HG03354 (cell line): ENCODE measurements around the gene NOCT.
A peak's percentile ranks its signal among the peaks of the same experiment; 100 is the strongest.
"Not testable (repeated sequence)": the region's sequence is repeated elsewhere in the genome, so short reads cannot be mapped to it uniquely, and the experiment has no call there.

Experiments used
- ATAC-seq: cut with Tn5 transposase; IDR thresholded peaks from one replicate; pipeline ENCODE4 v1.9.1; 2021; ENCODE audit warnings: mild to moderate bottlenecking; ENCODE audit not compliant: unreplicated experiment, poor library complexity, severe bottlenecking

The NOCT gene

DNA sequence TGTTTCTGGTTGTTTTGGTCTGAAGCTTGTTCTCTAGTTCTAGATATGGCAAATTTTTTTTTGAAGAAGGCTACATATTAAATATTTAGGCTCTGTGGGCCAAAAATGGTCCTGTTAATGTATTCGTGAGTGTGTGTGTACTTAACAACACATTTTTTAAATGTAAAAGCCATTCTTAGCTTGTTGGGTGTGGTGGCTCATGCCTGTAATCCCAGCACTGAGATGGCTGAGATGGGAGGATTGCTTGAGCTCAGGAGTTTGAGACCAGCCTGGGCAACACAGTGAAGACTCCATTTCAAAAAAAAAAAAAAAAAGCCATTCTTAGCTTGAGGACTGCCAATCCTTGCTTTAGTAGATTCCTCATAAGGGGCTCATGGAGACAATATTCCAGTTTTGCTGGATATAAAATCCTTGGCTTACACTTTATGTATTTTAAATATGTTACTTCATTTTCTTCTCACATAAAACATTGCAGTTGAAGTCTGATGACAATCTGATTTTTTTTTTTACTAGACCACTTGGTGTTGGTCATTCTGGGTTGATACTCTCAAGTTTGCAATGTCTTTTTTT, 23.4 kb downstream of the NOCT start:
- no peak for ATAC-seq

DNA sequence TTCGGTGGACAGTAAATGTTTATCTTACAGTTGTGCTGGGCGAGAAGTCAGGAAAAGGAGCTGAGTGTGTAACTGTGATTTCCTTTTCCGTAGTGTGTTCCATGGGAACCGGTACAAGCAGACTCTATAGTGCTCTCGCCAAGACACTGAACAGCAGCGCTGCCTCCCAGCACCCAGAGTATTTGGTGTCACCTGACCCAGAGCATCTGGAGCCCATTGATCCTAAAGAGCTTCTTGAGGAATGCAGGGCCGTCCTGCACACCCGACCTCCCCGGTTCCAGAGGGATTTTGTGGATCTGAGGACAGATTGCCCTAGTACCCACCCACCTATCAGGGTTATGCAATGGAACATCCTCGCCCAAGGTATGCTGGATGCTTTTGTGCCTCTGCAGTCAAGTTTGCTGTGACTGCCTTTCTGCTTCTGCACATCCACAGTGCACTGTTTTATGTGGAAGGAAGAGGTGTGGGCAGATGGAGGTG, 27.4 kb downstream of the NOCT start:
- no peak for ATAC-seq

DNA sequence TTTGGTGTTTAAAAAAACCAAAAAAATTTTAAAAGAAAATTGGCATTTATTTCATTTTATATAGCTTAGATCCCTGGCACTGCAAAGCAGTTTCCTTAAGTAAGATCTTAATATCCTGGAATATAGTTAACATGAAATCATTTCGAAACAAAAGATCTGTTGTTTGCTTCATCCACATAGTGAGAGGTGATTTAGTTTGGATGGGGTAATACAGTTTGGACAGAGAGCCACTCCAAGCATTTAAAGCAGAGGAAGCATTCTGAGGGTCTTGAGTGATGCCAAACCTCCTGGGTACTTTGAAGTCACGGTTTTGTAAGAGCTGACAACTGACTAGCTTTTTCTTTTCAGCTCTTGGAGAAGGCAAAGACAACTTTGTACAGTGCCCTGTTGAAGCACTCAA, 28.7 kb downstream of the NOCT start:
- no peak for ATAC-seq

DNA sequence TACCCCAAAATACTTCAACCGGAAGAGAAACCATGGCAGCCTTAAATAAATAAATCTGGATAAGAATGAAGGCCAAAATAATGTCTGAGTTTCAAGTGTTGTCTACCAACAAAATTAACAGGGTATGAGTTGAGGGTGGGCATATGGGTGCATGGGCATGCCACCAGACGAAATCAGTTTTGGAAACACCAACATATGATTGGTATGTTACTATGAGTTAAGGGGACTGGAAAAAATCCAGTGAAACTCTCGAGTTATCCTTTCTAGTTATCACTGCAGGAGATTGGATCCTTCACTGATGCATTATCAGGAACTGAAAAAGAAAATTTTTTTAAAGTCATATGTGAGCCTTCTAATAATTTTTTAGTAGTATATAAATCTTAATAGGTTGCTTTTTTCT, 32.4 kb downstream of the NOCT start:
- no peak for ATAC-seq

DNA sequence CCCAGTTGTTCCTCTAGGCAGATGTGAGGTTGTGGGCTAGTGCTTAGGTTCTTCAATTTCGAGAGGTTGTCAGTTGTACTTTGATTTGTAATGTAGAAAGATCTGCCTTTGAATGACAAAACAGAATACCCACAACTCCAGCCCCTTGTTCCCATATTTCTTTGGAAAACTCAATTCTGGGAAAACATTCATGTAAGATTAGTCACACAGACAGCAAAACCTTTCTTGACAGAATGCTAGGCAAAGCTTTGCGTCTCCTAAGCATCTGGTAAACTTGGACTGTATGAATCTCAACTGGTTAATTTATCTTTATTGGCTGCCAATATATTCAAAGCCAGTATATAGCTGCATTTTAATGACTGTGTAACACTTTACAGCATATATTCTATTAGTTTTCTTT, 34.9 kb downstream of the NOCT start:
- no peak for ATAC-seq

DNA sequence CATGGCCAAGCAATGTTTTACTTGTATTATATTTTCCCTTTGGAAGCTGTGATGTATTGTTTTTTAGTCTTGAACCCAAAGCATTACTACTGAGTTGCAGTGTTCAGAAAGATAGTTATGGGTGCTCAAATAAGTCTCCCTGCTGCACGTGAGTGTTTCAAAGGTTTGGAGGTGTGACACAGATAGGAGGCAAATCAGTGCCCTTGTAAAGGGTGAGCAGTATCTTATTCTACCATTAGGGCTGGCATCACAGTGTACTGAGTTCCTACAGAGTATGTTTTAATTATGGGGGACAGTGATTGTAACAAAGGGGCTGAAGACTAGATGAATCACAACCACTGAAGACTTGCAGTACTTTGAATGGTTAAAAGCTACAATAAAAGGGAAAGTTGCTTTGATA, 38.3 kb downstream of the NOCT start:
- ATAC-seq: no peak

DNA sequence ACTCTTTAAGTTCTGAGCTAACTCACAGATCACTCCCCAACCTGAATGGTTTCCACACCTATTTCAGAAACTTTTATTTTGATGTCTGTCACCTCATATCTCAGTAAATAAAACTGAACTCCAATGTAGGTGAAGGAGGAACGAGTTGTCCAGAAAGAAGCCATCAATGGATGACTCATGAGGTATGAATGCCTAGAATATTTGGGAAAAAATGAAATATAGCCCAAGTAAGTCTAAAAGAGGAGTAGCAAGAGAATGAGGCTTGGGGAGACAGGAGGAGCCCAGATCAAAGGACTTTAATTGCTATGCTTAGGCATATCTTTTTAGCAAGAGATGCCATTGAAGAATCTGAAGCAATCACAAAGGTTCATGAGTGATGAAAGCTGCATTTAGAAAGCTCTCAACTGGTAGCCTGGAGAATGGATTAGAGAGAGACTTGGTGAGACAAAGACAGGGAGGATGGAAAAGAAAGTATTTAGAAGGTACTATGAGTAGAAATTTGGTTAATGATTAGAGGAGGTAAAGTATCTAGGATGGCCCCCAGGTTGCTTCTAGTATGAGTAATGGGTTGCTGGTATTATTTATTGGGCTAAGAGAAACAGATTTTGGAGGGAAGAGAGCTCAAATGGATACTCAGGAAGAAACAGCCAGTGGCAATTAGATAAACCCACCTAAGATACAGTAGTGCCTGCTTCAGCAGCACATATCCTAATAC, 39.4 kb downstream of the NOCT start:
- ATAC-seq: no peak

DNA sequence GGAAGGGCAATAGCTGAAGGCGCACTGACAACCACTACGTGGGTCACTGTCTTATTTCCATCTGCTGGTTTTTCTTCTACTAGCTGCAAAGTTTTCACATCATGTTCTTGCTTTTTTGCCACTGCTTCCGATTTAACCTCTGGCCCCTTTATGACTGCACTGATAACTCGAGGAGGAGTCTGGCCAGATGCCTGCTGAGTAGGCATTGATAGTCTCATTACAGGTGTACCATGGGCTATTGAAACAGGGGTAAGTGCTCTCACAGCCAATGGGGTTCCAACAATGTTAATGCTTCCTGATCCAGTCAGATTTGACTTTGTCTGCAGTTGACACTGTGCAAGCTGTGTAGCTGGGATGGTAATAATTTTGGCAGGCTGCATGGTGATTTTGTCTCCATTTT, 43.4 kb downstream of the NOCT start:
- not testable (repeated sequence) for ATAC-seq

DNA sequence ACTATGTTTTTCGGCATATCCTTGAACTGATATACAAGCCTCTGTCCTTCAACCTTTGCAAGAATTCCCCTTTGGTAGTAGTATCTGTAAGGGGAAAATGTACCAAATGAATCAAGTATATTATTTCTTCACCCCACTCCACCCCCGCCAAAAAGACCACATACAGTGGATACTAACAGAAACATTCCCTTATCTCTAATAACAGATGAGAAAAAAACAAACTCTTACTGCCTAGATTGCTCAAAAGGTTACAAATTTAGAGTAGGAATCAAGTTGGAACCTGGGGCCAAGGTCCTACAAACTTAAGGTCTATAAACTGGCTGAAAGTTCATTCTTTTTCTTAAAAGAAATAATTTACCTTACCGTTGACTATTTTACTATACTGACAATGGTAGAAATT, 45.0 kb downstream of the NOCT start:
- ATAC-seq: no peak

DNA sequence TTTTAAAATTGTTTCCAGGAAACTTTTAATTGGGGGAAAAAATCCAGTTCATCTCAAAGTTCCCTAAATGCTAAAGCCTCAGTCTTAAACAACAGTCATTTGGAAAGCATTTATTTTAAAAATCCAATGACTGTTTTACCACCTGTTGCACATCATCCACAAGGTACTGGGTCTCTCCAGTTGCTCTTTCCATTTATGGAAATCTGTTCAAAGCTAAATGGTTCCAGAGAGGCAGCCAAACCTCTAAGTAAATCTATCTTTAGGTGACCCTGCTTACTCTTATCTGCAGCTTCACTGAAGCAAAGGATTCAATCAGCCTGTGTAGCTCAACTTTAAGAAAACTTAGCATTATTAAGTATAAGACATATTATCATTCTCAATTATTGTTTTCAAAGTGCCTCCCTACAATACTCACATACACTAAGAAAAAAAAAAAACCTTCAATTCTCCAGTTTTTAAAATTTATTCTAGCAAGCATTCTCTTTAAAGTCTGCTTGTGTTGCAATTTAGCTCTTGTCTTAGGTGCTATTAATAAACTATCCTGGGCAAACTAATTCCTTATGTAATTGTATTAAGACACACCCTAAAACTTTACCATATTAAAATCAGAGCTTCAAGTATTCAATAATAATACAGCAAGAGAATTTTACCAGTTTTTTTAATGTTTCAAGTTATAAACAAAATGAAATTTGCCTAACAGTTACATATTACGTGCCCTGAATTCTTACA, 60.6 kb downstream of the NOCT start:
- ATAC-seq: no peak

DNA sequence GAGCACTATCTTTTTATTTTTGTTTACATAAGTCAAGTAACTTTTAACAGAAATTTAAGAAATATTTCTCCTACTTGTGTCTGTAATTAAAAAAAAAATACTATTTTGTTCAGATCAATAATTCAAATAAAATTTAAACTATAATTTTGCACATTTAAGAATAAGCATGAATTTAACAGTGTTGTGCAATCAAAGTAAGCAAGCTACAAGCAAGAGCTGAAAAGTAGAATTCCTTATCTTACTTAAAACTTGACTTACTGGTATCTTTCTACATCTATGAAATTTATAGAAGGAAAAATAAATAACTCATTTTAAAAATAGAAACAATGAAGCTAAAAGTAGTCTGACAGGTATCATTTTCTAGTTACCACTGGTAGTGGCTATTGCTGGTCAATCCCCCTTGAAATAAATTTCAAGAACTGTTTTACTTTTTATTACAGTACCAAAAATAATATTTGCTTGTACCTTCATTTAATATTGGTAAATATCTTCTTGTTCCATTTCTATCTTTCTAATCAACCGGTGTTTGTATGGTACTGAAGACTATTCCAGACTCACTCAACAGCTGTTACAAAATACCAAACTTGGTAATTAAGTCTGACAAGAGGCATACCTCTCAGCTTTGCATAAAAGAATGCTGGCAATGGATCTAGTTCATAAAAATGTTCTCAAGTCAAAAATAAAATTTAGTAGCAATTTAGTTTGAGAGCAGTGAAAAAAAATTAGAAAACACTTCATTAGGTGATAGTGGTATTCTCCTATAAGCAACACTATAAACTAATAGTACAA, 62.2 kb downstream of the NOCT start:
- ATAC-seq: no peak

DNA sequence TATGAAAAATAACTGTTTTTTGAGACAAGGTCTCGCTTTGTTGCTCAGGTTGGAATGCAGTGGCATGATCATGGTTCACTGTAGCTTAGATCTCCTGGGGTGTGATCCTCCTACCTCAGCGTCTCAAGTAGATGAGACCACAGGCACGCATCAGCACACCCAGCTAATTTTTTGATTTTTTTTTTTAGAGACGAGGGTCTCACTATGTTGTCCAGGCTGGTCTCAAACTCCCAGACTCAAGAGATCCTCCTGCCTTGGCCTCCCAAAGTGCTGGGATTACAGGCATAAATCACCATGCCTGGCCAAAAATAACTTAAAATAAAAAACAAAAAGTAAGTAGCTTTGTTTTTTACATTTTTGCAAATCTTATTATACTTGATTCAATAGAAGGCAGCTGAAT, 63.3 kb downstream of the NOCT start:
- no peak for ATAC-seq

DNA sequence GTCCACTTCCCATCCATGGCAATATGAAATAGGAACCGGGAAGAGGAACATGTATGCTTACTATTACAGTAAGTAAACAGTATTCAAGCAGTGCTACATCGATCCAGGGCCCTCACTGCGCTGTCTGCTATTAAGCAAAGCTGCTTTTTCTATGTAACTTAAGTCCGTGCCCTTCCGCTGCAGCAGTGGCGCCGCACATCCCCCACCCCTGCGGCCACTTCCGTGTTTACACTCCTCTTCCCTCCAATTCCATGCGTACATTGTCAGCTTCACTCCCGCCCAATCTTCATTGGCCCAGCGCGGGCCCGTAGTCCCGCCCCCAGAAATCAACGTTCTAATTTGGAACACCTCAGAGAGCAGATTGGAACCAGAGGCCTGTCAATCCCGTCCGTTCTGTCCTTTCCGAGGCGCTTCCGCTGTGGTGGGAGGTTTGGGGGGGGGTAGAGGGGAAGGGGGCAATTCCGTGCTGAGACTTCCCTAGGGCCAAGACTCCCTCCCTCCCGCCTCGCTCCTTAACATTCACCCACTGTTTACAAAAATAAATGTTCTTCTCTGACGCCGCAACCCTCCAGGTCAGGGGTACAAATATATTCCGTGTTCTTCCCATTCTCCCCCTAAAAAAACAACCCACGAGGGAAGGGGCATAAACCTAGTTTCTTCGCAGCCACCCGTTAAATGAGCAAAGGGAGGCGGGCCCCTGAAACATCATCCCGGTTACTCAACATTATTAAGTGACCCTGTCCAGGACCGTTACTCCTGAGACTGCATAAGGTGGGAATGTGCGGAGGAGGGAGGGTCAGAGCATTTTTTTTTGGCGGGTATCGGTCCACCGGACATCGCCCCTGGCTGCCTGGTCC, 67.4 kb downstream of the NOCT start:
- peak; percentile 85 for ATAC-seq

DNA sequence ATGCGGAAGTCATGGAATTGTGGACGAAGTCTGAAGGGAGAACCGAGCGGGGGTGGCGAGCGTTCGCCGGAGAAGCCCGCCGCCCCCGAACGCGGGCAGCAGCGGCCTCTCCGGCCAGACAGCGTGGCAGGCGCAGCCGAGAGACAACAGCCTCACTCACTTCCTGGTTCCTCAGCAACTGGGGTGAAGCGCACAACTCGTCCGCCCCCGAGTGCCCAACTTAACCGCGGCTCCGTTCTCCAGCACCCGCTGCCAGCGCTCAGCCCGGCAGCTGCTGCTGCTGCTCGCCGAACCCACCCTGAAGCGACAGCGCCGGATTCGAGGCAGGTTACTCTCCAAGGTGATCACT, 68.0 kb downstream of the NOCT start:
- peak; percentile 40 for ATAC-seq

DNA sequence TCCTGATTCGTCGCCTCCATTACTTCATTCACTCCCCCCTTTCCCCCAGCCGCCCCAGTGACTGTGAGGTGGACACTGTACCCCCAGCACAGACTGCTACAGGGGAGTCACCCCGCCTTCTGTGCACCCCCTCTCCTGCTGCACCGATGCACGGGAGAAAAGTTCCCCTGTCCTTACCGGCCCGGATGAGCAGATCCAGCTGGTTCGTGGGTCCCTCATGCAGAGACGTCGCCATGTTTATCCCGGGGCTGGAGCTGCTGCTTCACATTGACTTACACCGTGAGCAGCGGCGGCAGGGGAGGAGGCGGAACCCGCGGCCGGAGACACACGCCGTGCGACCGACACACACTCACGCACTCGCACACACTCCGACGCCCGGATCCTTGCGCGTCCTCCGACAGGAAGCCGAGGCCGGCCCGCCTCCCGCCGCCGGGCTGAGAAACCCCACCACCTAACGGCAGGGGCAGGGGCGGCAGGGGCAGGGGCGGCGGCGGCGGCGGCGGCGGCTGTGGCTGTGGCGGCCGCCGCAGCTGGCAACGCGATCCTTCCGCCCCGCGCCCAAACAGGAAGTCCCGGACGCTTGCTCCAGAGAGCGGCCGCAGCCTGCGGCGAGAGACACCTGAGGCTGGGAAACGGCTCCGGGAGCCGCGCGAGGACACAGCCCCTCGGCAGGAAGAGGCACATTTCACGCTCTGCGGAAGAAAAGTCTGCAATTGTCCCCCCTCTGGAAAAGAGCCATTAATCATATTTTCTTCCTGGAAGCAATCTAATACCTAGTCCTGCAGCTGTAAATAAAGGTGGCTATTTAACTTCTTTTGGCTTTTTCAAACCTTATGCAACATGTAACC, 68.6 kb downstream of the NOCT start:
- ATAC-seq: peak; percentile 61

DNA sequence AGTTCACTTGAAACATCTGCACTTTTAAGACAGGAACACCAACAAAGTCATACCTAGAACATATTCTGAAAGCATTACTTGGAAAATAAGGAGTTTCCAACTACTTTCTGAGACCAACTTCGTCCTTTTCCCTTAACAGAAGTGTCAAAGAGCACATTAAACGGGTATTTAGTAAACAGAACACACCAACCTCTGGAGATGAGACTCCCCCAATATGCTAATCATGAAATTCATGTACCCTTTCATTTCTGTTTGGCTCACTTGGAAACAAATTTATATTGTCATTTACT, 69.2 kb downstream of the NOCT start:
- ATAC-seq: no peak

DNA sequence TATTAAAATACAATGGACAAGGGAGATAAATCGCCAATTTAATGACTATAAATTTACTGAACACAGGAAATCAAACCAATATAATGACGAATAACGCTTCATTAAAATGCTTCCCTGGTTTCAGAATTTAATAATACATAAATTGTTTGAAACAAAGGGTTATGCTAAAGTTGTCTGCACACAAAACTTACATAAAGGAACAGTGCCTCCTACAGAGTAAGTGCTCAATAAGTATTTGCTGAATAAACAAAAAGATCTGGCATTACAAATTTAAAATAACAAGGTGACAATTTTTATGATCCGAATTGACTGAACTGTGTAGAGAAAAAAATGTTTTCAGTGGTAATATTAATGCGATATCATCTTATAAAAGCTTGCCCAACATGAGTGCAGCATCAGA, 69.6 kb downstream of the NOCT start:
- no peak for ATAC-seq

DNA sequence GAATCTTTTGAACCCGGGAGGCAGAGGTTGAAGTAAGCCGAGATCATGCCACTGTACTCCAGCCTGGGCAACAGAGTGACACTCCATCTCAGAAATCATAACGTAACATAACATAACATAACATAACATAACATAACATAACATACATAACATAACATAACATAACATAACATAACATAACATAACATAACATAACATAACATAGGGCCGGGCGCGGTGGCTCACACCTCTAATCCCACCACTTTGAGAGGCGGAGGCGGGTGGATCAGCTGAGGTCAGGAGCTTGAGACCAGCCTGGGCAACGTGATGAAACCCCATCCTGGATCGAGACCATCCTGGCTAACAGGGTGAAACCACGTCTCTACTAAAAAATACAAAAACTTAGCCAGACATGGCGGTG, 76.7 kb downstream of the NOCT start:
- no peak for ATAC-seq
